ENCODE data around the gene MDH2.

- no peak for TF ChIP-seq POLR2AphosphoS5 (IDR thresholded peaks at IDR 0.05; ENCODE audit: insufficient read depth in 1 of 2, low read depth in 1 of 2)
- TF ChIP-seq, protein P1, sequence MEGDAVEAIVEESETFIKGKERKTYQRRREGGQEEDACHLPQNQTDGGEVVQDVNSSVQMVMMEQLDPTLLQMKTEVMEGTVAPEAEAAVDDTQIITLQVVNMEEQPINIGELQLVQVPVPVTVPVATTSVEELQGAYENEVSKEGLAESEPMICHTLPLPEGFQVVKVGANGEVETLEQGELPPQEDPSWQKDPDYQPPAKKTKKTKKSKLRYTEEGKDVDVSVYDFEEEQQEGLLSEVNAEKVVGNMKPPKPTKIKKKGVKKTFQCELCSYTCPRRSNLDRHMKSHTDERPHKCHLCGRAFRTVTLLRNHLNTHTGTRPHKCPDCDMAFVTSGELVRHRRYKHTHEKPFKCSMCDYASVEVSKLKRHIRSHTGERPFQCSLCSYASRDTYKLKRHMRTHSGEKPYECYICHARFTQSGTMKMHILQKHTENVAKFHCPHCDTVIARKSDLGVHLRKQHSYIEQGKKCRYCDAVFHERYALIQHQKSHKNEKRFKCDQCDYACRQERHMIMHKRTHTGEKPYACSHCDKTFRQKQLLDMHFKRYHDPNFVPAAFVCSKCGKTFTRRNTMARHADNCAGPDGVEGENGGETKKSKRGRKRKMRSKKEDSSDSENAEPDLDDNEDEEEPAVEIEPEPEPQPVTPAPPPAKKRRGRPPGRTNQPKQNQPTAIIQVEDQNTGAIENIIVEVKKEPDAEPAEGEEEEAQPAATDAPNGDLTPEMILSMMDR (IDR thresholded peaks at IDR 0.05): no peak
- TF ChIP-seq POLR2A (IDR thresholded peaks at IDR 0.05): no peak
Observed at GRCh38 chr7:76044375-76044865, 3.5 kb upstream of the MDH2 start.

Data from vagina (tissue), 2 donors.